Neural progenitor cell (in vitro differentiated cells): ENCODE measurements around the gene KLHDC8A. TPM values are rescaled to one million over a fixed set of nuclear protein-coding genes. Genes with fewer than 3 reads are reported as not detected.

Experiments used
- DNase-seq: peaks from one replicate; pipeline ENCODE4 v3.0.0-alpha.2; 2016; ENCODE audit warnings: low spot score
- H2AFZ ChIP-seq: fragments of 200-600 bp; sonication (generic); replicated peaks from 2 replicates; pipeline ENCODE4 v1.6.1; 2016; ENCODE audit warnings: antibody characterized with exemption
- H3F3A ChIP-seq: fragments of 200-600 bp; sonication (generic); 2 replicates; pipeline ENCODE4 v1.6.1; 2016; ENCODE audit warnings: antibody characterized with exemption, low read depth
- H3K27ac ChIP-seq: fragments of 200-600 bp; sonication (generic); 2 replicates; pipeline ENCODE4 v1.5.1; 2016; ENCODE audit warnings: mild to moderate bottlenecking
- H3K27me3 ChIP-seq: fragments of 200-600 bp; sonication (generic); 2 replicates; pipeline ENCODE4 v1.6.1; 2016; ENCODE audit warnings: mild to moderate bottlenecking, moderate library complexity
- H3K36me3 ChIP-seq: fragments of 200-600 bp; sonication (generic); 2 replicates; pipeline ENCODE4 v1.5.1; 2016
- H3K4me1 ChIP-seq: fragments of 200-600 bp; sonication (generic); 2 replicates; pipeline ENCODE4 v1.6.1; 2016; ENCODE audit warnings: mixed run types
- H3K4me2 ChIP-seq: fragments of 200-600 bp; sonication (generic); 2 replicates; pipeline ENCODE4 v1.6.1; 2016
- H3K4me3 ChIP-seq: fragments of 200-600 bp; sonication (generic); 2 replicates; pipeline ENCODE4 v1.5.1; 2016
- H3K79me2 ChIP-seq: fragments of 200-600 bp; sonication (generic); 2 replicates; pipeline ENCODE4 v1.6.1; 2016; ENCODE audit warnings: low read depth
- H3K9ac ChIP-seq: fragments of 200-600 bp; sonication (generic); 2 replicates; pipeline ENCODE4 v1.6.1; 2016
- H3K9me3 ChIP-seq: fragments of 200-600 bp; sonication (generic); 2 replicates; pipeline ENCODE4 v1.5.1; 2016; ENCODE audit warnings: low read depth
- H4K20me1 ChIP-seq: fragments of 200-600 bp; sonication (generic); 2 replicates; pipeline ENCODE4 v1.6.1; 2016; ENCODE audit warnings: low read depth
- H3K27ac Mint-ChIP-seq: 3 replicates; pipeline ENCODE4 v1.8.0; 2021; ENCODE audit warnings: mixed read lengths
- H3K27me3 Mint-ChIP-seq: 2 replicates; pipeline ENCODE4 v1.8.0; 2022; ENCODE audit warnings: low read depth, mild to moderate bottlenecking, inconsistent platforms, moderate library complexity, mixed read lengths; ENCODE audit not compliant: insufficient read depth
- H3K36me3 Mint-ChIP-seq: 3 replicates; pipeline ENCODE4 v1.8.0; 2021; ENCODE audit warnings: mixed read lengths
- H3K4me1 Mint-ChIP-seq: 3 replicates; pipeline ENCODE4 v1.8.0; 2021; ENCODE audit warnings: mixed read lengths
- H3K4me3 Mint-ChIP-seq: 3 replicates; pipeline ENCODE4 v1.8.0; 2021; ENCODE audit warnings: mild to moderate bottlenecking, moderate library complexity, mixed read lengths
- H3K9me3 Mint-ChIP-seq: 3 replicates; pipeline ENCODE4 v1.8.0; 2020; ENCODE audit warnings: mixed read lengths
- CTCF ChIP-seq: fragments of 200-600 bp; sonication (generic); IDR thresholded peaks from 2 replicates; pipeline ENCODE4 v1.5.1; 2017; ENCODE audit warnings: antibody characterized with exemption, mild to moderate bottlenecking
- EZH2 ChIP-seq: fragments of 200-600 bp; sonication (generic); IDR thresholded peaks from 2 replicates; pipeline ENCODE4 v1.6.1; 2017; ENCODE audit warnings: antibody characterized with exemption, mild to moderate bottlenecking, moderate library complexity
- EZH2phosphoT487 ChIP-seq: fragments of 200-600 bp; sonication (generic); IDR thresholded peaks from 2 replicates; pipeline ENCODE4 v1.6.1; 2017; ENCODE audit warnings: antibody characterized with exemption
- total RNA-seq: library from RNA; depleted of rRNA; stranded (reverse); fragments of >200 nt; gene quantifications from 2 replicates; pipeline ENCODE4 v1.2.3, GENCODE V29; 2015; ENCODE audit warnings: low replicate concordance

The KLHDC8A gene
- total RNA-seq, 1 donor from 2014 or later = 9.7 TPM

GRCh38 chr1:205381305-205381704, 24.6 kb upstream of the KLHDC8A start:
- H3K36me3 Mint-ChIP-seq = peaks cover 8% of the 10 kb centered on the region
- Histone ChIP-seq H3K27me3 (no peaks in the 10 kb centered on the region), H3K9ac (no peak overlapping the region), H3K36me3 (no peaks in the 10 kb centered on the region), H3F3A (peaks cover 13% of the 10 kb centered on the region), H3K4me1 (peaks cover 22% of the 10 kb centered on the region), H3K79me2 (no peaks in the 10 kb centered on the region), H3K4me3 (no peak overlapping the region), H3K4me2 (no peak overlapping the region), H3K9me3 (no peaks in the 10 kb centered on the region), H4K20me1 (no peaks in the 10 kb centered on the region), H2AFZ (no peak overlapping the region), H3K27ac (no peak overlapping the region)
- peaks cover 4% of the 10 kb centered on the region for H3K27me3 Mint-ChIP-seq
- no peaks in the 10 kb centered on the region for H3K9me3 Mint-ChIP-seq
- H3K4me1 Mint-ChIP-seq = peaks cover 15% of the 10 kb centered on the region
- no peak overlapping the region for H3K4me3 Mint-ChIP-seq
- no peak overlapping the region for H3K27ac Mint-ChIP-seq
- TF ChIP-seq CTCF = no peak
- no peak for DNase-seq

GRCh38 chr1:205380882-205381281, 24.2 kb upstream of the KLHDC8A start:
- Histone ChIP-seq H3K79me2 (no peaks in the 10 kb centered on the region), H3K4me3 (no peak overlapping the region), H3K4me1 (peaks cover 26% of the 10 kb centered on the region), H3K27ac (no peak overlapping the region), H3F3A (peaks cover 16% of the 10 kb centered on the region), H3K27me3 (no peaks in the 10 kb centered on the region), H4K20me1 (no peaks in the 10 kb centered on the region), H3K9me3 (no peaks in the 10 kb centered on the region), H3K9ac (no peak overlapping the region), H2AFZ (no peak overlapping the region), H3K4me2 (no peak overlapping the region), H3K36me3 (no peaks in the 10 kb centered on the region)
- DNase-seq = no peak
- Mint-ChIP-seq H3K36me3 (peaks cover 8% of the 10 kb centered on the region), H3K4me3 (no peak overlapping the region), H3K27ac (no peak overlapping the region), H3K9me3 (no peaks in the 10 kb centered on the region), H3K4me1 (peaks cover 19% of the 10 kb centered on the region), H3K27me3 (peaks cover 4% of the 10 kb centered on the region)
- TF ChIP-seq EZH2 = no peak
- no peak for TF ChIP-seq CTCF
- no peak for TF ChIP-seq EZH2phosphoT487

- Mint-ChIP-seq H3K9me3 (no peaks in the 10 kb centered on the region), H3K36me3 (peaks cover 8% of the 10 kb centered on the region), H3K27ac (no peak overlapping the region), H3K4me1 (peaks cover 24% of the 10 kb centered on the region), H3K27me3 (peaks cover 2% of the 10 kb centered on the region), H3K4me3 (no peak overlapping the region)
- Histone ChIP-seq H3F3A (peaks cover 12% of the 10 kb centered on the region), H3K4me1 (peaks cover 25% of the 10 kb centered on the region), H4K20me1 (no peaks in the 10 kb centered on the region), H3K4me2 (no peak overlapping the region), H3K9ac (no peak overlapping the region), H2AFZ (no peak overlapping the region), H3K27me3 (no peaks in the 10 kb centered on the region), H3K4me3 (no peak overlapping the region), H3K9me3 (no peaks in the 10 kb centered on the region), H3K27ac (no peak overlapping the region), H3K36me3 (no peaks in the 10 kb centered on the region), H3K79me2 (no peaks in the 10 kb centered on the region)
- TF ChIP-seq CTCF (no peak), EZH2phosphoT487 (no peak), EZH2 (no peak)
- DNase-seq = no peak
Observed at GRCh38 chr1:205379056-205379455, 22.3 kb upstream of the KLHDC8A start.

GRCh38 chr1:205377355-205377754, 20.6 kb upstream of the KLHDC8A start:
- Mint-ChIP-seq H3K36me3 (peaks cover 8% of the 10 kb centered on the region), H3K4me1 (peaks cover 41% of the 10 kb centered on the region), H3K4me3 (no peak overlapping the region), H3K9me3 (no peaks in the 10 kb centered on the region), H3K27ac (no peak overlapping the region), H3K27me3 (peaks cover 2% of the 10 kb centered on the region)
- no peak overlapping the region for H3K4me3 ChIP-seq
- no peaks in the 10 kb centered on the region for H3K27me3 ChIP-seq
- H2AFZ ChIP-seq = no peak overlapping the region
- no peaks in the 10 kb centered on the region for H3K36me3 ChIP-seq
- no peaks in the 10 kb centered on the region for H4K20me1 ChIP-seq
- H3K79me2 ChIP-seq = no peaks in the 10 kb centered on the region
- H3K9ac ChIP-seq = no peak overlapping the region
- H3F3A ChIP-seq = peaks cover 11% of the 10 kb centered on the region
- TF ChIP-seq EZH2phosphoT487 (no peak), CTCF (no peak), EZH2 (no peak)
- no peak overlapping the region for H3K4me2 ChIP-seq
- peaks cover 42% of the 10 kb centered on the region for H3K4me1 ChIP-seq
- H3K27ac ChIP-seq = no peak overlapping the region
- DNase-seq = no peak
- H3K9me3 ChIP-seq = no peaks in the 10 kb centered on the region
